ENCODE measurements around the gene FOXJ1.

- TF ChIP-seq L3MBTL2 (conservative IDR thresholded peaks at IDR 0.05) (0 out of 2 replicates have a peak, but pooled peaks have one; percentile 41), FOXA1 (IDR thresholded peaks at IDR 0.05) (no peak), ARNT (IDR thresholded peaks at IDR 0.05) (no peak), SP1 (IDR thresholded peaks at IDR 0.05) (no peak), BHLHE40 (IDR thresholded peaks at IDR 0.05; ENCODE audit: borderline replicate concordance) (no peak)
- TF ChIP-seq, protein P1, sequence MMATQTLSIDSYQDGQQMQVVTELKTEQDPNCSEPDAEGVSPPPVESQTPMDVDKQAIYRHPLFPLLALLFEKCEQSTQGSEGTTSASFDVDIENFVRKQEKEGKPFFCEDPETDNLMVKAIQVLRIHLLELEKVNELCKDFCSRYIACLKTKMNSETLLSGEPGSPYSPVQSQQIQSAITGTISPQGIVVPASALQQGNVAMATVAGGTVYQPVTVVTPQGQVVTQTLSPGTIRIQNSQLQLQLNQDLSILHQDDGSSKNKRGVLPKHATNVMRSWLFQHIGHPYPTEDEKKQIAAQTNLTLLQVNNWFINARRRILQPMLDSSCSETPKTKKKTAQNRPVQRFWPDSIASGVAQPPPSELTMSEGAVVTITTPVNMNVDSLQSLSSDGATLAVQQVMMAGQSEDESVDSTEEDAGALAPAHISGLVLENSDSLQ (IDR thresholded peaks at IDR 0.05): no peak
Observed at GRCh38 chr17:76104140-76104895, 36.7 kb downstream of the FOXJ1 start.

Measured in HEK293T (cell line).